ENCODE results near the gene DCAF6.
A peak's percentile ranks its signal among the peaks of the same experiment; 100 is the strongest.

DNA sequence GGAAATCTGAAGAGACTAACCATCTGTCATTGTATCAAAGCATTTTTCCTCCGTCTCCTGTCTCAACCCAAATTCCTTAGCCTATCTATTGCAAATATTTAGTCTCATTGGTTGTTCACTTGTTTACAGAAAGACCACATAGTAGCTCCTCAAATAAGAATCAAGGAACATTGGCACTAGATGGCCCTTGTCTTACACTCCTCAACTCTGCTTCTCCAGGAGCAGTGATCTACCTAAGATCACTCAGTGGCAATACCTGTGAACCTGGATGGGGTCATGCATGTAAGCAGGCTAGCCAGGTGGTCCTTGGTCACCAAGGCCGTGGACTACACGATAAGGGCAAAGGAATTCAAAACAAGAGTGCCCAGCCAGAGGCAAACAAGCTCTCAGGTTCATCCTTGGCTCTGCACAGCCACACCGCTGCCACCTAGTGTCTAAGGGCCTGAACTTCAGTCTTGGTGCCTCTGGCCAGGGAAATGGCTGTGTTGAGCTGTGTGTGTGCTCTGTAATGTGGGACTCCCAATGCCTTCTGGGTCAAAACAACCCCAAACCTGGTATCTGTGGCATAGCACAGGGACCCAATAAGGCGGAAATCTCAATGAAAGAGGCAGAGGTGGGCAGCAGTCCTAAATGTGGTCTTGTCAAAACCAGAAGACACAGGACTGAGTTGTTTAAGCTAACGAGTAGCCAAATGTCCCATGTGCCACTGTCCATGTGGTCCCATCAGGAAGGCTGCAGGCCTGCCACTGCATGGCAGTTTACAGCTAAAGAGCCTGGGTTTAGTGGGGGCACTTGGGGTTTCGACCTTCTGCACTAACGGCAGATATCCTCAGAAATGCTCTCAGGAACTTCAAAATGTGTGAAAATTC, 145.8 kb downstream of the DCAF6 start:
- TF ChIP-seq, protein P1, sequence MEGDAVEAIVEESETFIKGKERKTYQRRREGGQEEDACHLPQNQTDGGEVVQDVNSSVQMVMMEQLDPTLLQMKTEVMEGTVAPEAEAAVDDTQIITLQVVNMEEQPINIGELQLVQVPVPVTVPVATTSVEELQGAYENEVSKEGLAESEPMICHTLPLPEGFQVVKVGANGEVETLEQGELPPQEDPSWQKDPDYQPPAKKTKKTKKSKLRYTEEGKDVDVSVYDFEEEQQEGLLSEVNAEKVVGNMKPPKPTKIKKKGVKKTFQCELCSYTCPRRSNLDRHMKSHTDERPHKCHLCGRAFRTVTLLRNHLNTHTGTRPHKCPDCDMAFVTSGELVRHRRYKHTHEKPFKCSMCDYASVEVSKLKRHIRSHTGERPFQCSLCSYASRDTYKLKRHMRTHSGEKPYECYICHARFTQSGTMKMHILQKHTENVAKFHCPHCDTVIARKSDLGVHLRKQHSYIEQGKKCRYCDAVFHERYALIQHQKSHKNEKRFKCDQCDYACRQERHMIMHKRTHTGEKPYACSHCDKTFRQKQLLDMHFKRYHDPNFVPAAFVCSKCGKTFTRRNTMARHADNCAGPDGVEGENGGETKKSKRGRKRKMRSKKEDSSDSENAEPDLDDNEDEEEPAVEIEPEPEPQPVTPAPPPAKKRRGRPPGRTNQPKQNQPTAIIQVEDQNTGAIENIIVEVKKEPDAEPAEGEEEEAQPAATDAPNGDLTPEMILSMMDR (IDR thresholded peaks at IDR 0.05): peak; percentile 74 to 87 (median 82)
- no peak for TF ChIP-seq POLR2A (IDR thresholded peaks at IDR 0.05)
